ENCODE data around the gene PPP1CA. TPM values are rescaled to one million over a fixed set of nuclear protein-coding genes. Genes with fewer than 3 reads are reported as not detected.

Gene PPP1CA

GRCh38 chr11:67349928-67350465, 51.7 kb downstream of the PPP1CA start:
- H3K4me1 ChIP-seq (ENCODE audit: control insufficient read depth, insufficient read depth, low read depth, low read length) = peaks cover 24% of the 10 kb centered on the region
- WGBS = 93% methylated on average over 4 of the region's 4 CpGs

GRCh38 chr11:67349457-67349856, 52.2 kb downstream of the PPP1CA start:
- Histone ChIP-seq H4K8ac (ENCODE audit: low read length) (no peak overlapping the region), H3K27ac (ENCODE audit: low read length, poor library complexity, severe bottlenecking) (no peak overlapping the region), H4K91ac (ENCODE audit: low read length) (no peak overlapping the region), H3K9ac (ENCODE audit: low read length) (peak overlapping the region; percentile 5), H3K27me3 (ENCODE audit: control insufficient read depth in 1 of 2, insufficient read depth in 1 of 2, low read length in 2 of 2) (no peaks in the 10 kb centered on the region), H2AK5ac (ENCODE audit: low read length, severe bottlenecking) (no peak overlapping the region), H3K18ac (ENCODE audit: low read depth in 1 of 2, low read length in 2 of 2) (no peak overlapping the region), H3K79me1 (replicated peaks; ENCODE audit: low read length, poor library complexity, severe bottlenecking) (peaks cover 2% of the 10 kb centered on the region), H3K4me3 (ENCODE audit: insufficient read depth in 1 of 2, low read depth in 1 of 2, low read length in 2 of 2) (no peak overlapping the region), H2BK5ac (ENCODE audit: low read depth, low read length, poor library complexity, severe bottlenecking) (no peak overlapping the region), H3K4ac (ENCODE audit: low read depth in 1 of 2, low read length in 2 of 2) (no peak overlapping the region), H3K9me3 (ENCODE audit: control insufficient read depth, low read length) (no peaks in the 10 kb centered on the region), H2BK15ac (ENCODE audit: low read depth, poor library complexity, severe bottlenecking) (no peak overlapping the region), H3K23ac (ENCODE audit: low read length in 2 of 2) (no peak overlapping the region), H2BK12ac (ENCODE audit: low read length in 2 of 2) (no peak overlapping the region), H2BK120ac (ENCODE audit: low read depth, low read length) (no peak overlapping the region), H2AFZ (ENCODE audit: low read depth, low read length) (no peak overlapping the region), H3K36me3 (ENCODE audit: control insufficient read depth in 1 of 2, insufficient read depth in 2 of 2, low read depth in 1 of 2, low read length in 2 of 2) (peaks cover 5 to 6% of the 10 kb centered on the region in 2 experiments), H3K4me2 (ENCODE audit: low read length, poor library complexity, severe bottlenecking) (no peak overlapping the region), H3K14ac (ENCODE audit: low read length in 2 of 2) (no peak overlapping the region), H3K4me1 (ENCODE audit: control insufficient read depth, insufficient read depth, low read depth, low read length) (peaks cover 19% of the 10 kb centered on the region)
- WGBS = 89% methylated on average over 2 of the region's 2 CpGs
- DNase-seq = no peak

More at GRCh38 chr11:67349928-67350465, 51.7 kb downstream of the PPP1CA start:
- Histone ChIP-seq H2BK120ac (ENCODE audit: low read depth, low read length) (no peak overlapping the region), H2BK5ac (ENCODE audit: low read depth, low read length, poor library complexity, severe bottlenecking) (no peak overlapping the region), H3K27ac (ENCODE audit: low read length, poor library complexity, severe bottlenecking) (no peak overlapping the region), H3K79me1 (replicated peaks; ENCODE audit: low read length, poor library complexity, severe bottlenecking) (peaks cover 2% of the 10 kb centered on the region), H3K4ac (ENCODE audit: low read depth in 1 of 2, low read length in 2 of 2) (no peak overlapping the region), H2BK15ac (ENCODE audit: low read depth, poor library complexity, severe bottlenecking) (no peak overlapping the region), H3K9me3 (ENCODE audit: control insufficient read depth, low read length) (no peaks in the 10 kb centered on the region), H3K4me3 (ENCODE audit: insufficient read depth in 1 of 2, low read depth in 1 of 2, low read length in 2 of 2) (no peak overlapping the region), H4K91ac (ENCODE audit: low read length) (no peak overlapping the region), H3K27me3 (ENCODE audit: control insufficient read depth in 1 of 2, insufficient read depth in 1 of 2, low read length in 2 of 2) (no peaks in the 10 kb centered on the region), H2AK5ac (ENCODE audit: low read length, severe bottlenecking) (no peak overlapping the region), H3K36me3 (ENCODE audit: control insufficient read depth in 1 of 2, insufficient read depth in 2 of 2, low read depth in 1 of 2, low read length in 2 of 2) (peaks cover 5 to 6% of the 10 kb centered on the region in 2 experiments), H2AFZ (ENCODE audit: low read depth, low read length) (no peak overlapping the region), H3K4me2 (ENCODE audit: low read length, poor library complexity, severe bottlenecking) (no peak overlapping the region), H4K8ac (ENCODE audit: low read length) (no peak overlapping the region), H3K14ac (ENCODE audit: low read length in 2 of 2) (no peak overlapping the region), H3K9ac (ENCODE audit: low read length) (peak overlapping the region; percentile 5), H3K23ac (ENCODE audit: low read length in 2 of 2) (no peak overlapping the region), H3K18ac (ENCODE audit: low read depth in 1 of 2, low read length in 2 of 2) (no peak overlapping the region), H2BK12ac (ENCODE audit: low read length in 2 of 2) (no peak overlapping the region)
- DNase-seq = no peak

GRCh38 chr11:67349036-67349435, 52.6 kb downstream of the PPP1CA start:
- Histone ChIP-seq H3K9ac (ENCODE audit: low read length) (peak overlapping the region; percentile 5), H4K91ac (ENCODE audit: low read length) (no peak overlapping the region), H2AK5ac (ENCODE audit: low read length, severe bottlenecking) (no peak overlapping the region), H2BK15ac (ENCODE audit: low read depth, poor library complexity, severe bottlenecking) (no peak overlapping the region), H4K8ac (ENCODE audit: low read length) (no peak overlapping the region), H3K9me3 (ENCODE audit: control insufficient read depth, low read length) (no peaks in the 10 kb centered on the region), H3K14ac (ENCODE audit: low read length in 2 of 2) (no peak overlapping the region), H2AFZ (ENCODE audit: low read depth, low read length) (no peak overlapping the region), H3K18ac (ENCODE audit: low read depth in 1 of 2, low read length in 2 of 2) (no peak overlapping the region), H3K23ac (ENCODE audit: low read length in 2 of 2) (no peak overlapping the region), H2BK120ac (ENCODE audit: low read depth, low read length) (no peak overlapping the region), H3K79me1 (replicated peaks; ENCODE audit: low read length, poor library complexity, severe bottlenecking) (peaks cover 2% of the 10 kb centered on the region), H3K27ac (ENCODE audit: low read length, poor library complexity, severe bottlenecking) (no peak overlapping the region), H3K4ac (ENCODE audit: low read depth in 1 of 2, low read length in 2 of 2) (no peak overlapping the region), H3K4me3 (ENCODE audit: insufficient read depth in 1 of 2, low read depth in 1 of 2, low read length in 2 of 2) (no peak overlapping the region), H2BK5ac (ENCODE audit: low read depth, low read length, poor library complexity, severe bottlenecking) (no peak overlapping the region), H3K4me2 (ENCODE audit: low read length, poor library complexity, severe bottlenecking) (no peak overlapping the region), H2BK12ac (ENCODE audit: low read length in 2 of 2) (no peak overlapping the region), H3K27me3 (ENCODE audit: control insufficient read depth in 1 of 2, insufficient read depth in 1 of 2, low read length in 2 of 2) (no peaks in the 10 kb centered on the region), H3K4me1 (ENCODE audit: control insufficient read depth, insufficient read depth, low read depth, low read length) (peaks cover 16% of the 10 kb centered on the region), H3K36me3 (ENCODE audit: control insufficient read depth in 1 of 2, insufficient read depth in 2 of 2, low read depth in 1 of 2, low read length in 2 of 2) (peaks cover 5 to 6% of the 10 kb centered on the region in 2 experiments)
- WGBS = 65% methylated on average over 5 of the region's 5 CpGs
- no peak for DNase-seq

Small RNA genes within 50 kb of the gene (small RNA-seq; reads per million reads assigned to genes)
- not detected for gene RN7SKP239 (ENCODE audit: low read depth)
- not detected for gene RNU6-1238P (ENCODE audit: low read depth)

Measured in mesenchymal stem cell (in vitro differentiated cells and primary cell).